Activated effector memory CD4-positive, alpha-beta T cell treated with Interleukin-2 at 50 U/mL for 16 hours (primary cell): ENCODE data around the gene RING1.

Source experiments
- DNase-seq: peaks from one replicate; pipeline ENCODE4 v3.0.0-alpha.2; 2020

The RING1 gene

DNA sequence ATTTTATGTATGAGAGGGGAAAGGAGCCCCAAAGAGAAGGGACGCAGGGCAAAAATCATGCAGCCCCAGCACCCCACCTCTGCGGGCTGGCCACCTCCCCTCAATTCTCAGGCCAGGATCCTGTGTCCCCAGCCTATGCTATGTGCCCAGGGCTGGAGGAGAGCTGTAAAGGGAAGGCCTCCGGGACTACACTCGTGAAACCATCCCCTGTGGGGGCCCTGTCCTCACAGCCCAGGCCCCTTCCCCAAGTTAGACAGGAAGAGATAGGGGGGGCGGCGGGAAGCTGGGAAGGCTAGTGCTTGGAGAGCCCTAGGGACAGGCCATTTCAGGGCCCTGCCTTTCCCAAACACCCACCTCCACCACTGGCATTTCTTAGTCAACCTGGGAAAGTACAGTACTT lies 14.7 kb upstream of the RING1 start:
- DNase-seq: no peak

DNA sequence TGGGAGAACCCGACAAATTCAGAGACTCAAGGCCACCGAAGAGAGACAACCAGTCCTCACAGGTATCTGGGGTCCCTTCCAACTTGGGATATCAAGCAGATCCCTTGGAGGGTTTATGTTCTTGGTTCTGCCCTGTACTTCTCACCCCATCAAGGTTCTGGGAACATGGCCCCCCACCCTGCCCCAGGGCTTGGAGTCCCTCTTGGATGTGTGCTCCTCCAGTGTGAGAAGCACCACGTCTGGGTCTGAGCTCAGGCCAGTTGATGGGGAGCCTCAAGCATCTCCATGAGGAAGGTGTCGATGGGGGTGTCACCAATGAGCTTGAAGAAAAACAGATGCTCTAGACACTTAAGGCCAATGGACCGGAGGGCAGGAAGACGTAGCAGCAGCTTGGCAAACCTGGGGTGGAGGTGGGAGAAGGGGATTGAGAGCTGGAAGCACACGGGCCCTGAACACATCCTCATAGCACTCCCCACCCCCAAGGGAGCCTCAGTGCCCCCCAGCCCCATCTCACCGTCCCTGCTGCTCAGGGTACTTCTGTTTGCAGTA lies 13.8 kb upstream of the RING1 start:
- no peak for DNase-seq

DNA sequence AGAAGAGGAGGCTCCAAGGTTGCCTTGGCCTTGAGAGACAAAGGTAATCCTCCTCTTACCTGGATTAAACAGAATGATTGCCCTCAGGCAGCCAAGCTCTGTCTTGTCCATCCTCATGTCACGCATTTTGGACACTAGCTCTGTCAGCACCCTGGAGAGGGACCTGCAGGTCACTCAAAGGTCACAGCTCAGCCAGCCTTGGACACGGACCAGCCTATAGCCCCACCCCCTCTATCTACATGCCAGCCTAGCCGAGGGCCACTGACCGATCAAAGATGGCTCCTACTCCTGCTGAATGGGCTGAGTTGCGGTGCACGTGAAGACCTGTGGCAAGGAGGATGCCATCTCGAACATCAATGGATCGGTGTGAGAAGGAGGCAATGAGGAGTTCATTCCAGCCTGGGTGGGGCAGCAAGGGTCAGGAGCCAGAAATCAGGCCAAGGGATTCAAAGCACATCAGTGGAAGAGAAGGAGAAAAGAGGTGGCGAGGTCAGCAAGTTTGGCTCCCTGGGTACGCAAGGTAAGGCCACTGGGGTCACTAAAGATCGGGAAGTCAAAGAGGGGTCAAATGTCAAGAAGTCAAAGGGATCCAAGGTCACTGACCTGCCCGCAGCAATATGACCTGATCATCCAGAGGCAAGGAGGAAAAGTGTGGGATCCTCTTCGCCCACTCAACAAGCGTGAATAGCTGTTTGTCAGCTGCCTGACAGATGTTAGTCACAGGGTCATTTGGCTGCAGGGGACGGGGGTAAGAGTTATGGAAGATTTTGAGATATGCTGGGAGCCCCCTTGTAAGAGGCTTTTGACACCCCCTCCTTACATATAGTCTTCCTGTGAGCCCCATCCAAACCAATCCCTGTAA lies 12.8 kb upstream of the RING1 start:
- DNase-seq: no peak

DNA sequence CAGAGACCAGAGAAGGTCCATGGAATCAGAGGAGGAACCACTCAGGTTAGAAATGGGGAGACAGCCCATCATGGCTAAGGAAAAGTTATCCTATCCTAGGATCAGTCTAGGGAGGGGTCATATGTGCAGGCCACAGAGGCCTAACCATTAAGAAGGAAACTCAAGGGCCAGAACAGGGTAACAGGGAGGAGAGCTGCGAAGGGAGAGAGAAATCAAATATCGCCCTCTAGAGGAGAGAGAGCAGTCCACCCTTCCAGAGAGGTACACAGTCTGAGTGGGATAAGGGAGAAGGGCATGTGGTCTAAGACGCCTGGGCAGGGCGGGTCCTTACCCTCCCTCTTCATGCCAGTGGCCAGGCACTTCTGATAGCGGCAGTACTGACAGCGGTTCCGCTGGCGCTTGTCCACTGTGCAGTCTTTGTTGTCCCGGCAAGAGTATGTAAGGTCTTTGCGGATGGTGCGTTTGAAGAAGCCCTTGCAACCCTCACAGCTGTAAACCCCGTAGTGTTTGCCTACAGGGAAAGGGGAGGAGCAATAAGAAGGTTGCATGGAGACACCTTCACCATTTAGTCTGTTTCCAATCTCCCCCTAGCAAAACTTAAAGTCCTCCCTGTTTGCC lies 10.8 kb upstream of the RING1 start:
- no peak for DNase-seq

DNA sequence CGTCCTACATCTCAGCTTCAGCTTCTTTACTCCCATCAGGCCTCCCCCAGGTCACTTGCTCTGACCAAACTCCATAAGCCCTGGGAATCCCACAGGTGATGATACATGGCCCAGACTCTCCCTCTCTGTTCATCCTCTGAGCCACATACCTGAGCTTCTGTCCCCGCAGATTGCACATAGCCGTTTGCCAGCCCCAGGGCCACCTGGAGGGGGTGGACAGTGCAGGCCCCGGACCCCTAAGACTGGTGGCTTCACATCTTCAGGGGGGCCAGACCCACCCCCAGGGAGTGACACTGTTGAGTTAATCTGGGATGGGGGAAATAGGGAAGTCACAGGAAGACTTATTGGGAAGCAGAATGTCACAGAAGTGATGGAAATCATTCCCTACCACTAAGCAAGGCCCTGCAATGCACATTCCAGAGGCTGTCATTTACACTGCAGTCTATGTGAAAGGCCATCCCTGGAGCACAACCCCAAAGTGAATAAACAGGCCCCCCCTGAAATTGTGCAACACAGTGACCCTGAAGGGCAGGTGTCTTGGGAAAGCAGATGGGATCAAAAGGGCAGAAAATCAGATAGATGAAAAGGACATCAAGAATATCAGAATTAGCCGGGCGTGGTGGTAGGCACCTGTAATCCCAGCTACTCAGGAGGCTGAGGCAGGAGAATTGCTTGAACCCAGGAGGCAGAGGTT lies 10.0 kb upstream of the RING1 start:
- DNase-seq: no peak

DNA sequence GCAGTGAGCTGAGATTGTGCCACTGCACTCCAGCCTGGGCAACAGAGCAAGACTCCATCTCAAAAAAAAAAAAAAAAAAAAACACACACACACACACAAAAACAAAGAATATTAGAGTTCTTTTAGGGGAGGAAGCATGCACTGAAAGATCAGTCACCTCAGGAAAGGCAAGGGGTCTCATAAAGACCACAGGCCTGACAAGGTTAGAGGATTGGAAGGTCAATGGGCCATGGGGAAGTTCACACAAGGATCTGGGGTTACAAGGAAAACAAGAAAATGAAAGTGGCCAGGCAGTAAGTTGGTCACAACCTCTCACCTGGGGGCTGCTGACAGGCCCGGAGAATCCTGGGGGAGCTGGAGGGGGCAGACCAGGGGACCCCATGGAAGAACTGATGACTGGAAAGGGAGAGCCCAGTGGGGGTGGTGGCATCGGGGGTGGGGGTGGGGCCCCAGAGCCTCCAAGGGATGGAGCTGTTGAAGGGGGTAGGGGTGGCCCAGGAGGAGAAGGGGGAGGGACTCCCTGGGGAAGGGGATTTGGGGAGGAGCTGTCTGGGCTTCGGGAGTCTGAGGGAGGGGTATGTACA lies 9.4 kb upstream of the RING1 start:
- no peak for DNase-seq

DNA sequence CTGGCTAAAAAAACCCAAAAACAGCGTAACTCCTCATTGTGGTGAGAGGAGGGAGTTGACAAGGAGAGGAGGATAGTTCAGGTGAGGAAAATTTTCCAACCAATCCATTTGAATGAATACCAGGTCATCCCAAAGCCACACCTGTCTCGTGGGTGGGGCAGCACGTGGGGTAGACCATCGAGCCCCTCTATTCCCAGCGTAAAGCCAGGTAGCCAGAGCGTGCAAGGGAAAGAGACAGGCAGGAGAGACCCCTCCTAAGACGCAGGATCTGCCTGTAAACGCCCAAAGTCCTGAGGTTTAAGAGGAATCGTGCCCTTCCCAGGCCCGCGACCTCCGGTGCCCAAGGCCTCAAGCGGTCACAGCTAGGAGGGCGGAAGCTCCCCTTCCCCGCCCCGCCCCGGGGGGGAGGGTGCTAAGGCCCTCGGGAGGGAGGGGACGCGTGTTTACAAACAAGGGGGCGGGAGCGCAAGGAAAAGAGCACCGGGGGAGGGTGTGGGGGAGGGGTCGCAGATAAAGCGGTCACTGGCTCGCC lies 8.5 kb upstream of the RING1 start:
- peak; percentile 63 for DNase-seq

DNA sequence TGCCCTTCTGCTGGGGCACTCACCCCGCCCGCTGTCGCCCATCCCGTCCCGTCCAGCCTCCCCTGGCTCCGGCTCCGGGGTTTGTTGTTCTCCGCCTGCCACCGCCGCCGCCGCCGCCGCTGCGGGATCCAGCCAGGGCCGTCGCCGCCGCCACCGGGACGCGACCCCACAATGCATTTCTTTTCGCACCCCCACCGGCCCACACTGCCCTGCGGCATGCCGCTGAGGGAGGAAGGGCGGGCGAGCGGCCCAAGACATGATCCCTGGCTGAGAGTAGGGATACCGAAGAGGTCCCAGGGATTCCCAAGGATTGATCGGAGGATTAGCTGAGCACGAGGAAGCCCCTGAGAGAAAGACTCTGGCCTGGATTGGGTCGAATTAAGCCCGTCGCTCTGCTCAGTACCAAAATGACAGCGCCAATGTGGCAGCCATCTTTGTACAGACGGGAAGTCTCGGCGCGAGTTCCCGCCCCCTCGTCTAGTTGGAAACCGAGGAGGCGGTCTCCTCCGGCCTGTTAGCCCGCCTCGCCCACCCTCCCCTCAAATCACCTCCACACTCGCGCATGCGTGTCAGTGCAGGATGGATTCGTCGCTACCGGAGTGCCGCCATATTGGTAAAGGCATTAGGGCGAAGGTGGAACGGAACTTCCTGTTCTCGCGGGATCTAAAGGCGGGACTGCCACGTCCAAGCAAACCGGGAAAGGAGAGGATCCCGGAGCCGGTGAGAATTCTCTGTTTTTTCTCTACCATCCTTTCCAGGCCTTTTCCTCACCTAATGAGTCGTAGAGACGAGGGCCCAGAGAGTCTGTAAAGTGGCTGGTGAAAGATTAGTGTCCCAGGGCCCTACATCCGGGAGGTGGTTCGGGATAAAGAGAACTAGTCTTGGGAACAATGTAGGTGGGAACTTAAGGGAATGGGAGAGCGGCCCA lies 7.8 kb upstream of the RING1 start, which contains the start of the genes RXRB and SLC39A7:
TSS of gene RXRB (minus strand) at position 447 of the 928 bp plus-strand sequence. CDS start at position 258, 189 bp downstream.
TSS of gene SLC39A7 (plus strand) at position 649 of the 928 bp plus-strand sequence. CDS start 379 bp downstream, outside the sequence.
- DNase-seq: peak; percentile 98

DNA sequence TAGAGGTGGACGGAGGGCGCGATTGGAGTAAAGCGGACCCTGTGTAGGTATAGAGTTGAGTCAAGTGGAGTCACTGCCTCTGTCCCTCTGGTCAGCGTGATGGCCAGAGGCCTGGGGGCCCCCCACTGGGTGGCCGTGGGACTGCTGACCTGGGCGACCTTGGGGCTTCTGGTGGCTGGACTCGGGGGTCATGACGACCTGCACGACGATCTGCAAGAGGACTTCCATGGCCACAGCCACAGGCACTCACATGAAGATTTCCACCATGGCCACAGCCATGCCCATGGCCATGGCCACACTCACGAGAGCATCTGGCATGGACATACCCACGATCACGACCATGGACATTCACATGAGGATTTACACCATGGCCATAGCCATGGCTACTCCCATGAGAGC lies 7.2 kb upstream of the RING1 start:
- no peak for DNase-seq

DNA sequence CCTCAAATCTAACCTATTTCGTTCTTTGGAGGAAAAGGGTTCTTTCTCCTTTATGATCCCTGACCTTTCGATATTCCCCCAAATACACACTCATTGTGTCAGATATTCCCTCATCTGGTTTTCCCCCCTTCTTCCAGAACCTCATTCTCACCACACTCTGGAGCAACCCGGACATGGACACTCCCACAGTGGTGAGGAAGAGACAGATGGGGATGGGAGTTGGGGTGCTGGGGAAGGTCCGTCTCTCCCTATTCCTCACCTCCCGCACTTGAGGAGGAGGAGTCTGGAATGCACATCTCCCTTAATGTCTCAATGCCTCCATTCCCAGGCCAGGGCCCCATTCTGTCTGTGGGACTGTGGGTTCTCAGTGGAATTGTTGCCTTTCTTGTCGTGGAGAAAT lies 6.4 kb upstream of the RING1 start:
- no peak for DNase-seq

DNA sequence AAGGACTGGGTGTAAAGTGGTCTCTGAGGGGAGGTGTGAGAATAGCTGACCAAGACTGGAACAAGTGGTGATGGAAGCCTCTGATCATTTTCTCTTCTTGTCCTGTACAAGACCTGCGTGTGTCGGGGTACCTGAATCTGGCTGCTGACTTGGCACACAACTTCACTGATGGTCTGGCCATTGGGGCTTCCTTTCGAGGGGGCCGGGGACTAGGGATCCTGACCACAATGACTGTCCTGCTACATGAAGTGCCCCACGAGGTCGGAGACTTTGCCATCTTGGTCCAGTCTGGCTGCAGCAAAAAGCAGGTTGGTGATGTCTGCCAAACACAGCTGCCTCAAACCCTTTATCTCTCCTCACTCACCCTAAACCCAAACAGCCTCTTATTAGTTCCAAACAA lies 5.5 kb upstream of the RING1 start:
- DNase-seq: no peak

DNA sequence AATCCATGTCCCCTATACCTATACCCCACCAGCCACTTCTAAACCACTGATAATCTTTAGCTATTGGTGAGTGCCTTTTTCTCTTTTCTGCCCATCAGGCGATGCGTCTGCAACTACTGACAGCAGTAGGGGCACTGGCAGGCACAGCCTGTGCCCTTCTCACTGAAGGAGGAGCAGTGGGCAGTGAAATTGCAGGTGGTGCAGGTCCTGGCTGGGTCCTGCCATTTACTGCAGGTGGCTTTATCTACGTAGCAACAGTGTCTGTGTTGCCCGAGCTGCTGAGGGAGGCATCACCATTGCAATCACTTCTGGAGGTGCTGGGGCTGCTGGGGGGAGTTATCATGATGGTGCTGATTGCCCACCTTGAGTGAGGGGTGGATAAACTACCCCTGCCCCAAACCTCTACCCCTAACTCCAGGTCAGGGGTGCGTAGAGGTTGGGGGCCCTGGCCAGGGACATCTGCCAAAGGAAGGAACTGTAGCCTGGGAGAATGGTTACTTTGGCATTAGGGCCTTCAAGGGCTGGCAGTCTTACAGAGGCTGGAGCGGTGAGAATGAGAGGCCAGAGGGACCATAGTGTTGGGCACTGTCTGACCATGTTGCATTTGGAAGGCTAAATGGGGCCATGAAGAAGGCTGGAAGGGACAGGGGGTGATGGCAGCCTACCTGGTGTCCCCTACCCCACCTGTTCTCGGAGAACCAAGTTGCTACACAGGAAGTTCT lies 4.7 kb upstream of the RING1 start:
- DNase-seq: no peak

DNA sequence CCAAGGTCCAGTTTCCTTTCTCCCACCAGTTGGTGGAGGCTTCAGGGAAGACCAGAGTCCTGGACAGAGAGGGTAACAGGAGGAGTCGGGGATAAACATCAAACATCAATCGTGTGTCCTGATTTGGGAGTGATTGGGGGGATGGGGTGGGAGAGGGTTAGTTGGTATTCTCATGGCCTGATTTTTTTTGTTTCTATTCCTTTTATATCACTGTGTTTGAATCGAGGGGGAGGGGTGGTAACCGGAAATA lies 4.2 kb upstream of the RING1 start:
- no peak for DNase-seq

DNA sequence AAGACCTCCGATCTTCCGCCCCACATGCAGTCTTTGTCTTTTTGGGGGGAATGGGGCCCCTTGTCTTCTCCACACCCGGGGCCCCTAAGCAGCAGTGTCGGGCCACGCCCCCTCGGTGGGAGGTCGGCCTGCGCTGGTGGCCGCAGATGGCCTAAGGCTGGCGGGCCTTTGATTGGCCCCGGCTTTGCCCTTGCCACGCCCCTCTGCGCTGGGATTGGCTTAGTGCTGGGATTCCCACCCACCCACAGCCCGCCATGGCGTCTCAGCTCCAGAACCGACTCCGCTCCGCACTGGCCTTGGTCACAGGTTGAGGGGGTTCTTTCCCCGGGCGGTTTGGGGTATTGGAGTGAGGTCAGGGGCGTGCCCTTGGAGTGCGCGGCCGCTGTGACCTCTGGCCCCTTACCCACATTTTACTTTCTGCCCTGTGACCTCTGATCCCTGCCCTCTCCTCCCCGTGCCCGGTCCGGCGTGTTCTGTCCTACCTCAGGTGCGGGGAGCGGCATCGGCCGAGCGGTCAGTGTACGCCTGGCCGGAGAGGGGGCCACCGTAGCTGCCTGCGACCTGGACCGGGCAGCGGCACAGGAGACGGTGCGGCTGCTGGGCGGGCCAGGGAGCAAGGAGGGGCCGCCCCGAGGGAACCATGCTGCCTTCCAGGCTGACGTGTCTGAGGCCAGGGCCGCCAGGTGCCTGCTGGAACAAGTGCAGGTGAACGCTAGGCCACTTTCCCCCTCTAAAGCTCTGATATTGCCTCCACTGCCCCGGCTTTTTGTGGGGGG lies 3.7 kb upstream of the RING1 start, which contains the start of gene HSD17B8:
TSS of gene HSD17B8 (plus strand) at position 241 of the 776 bp plus-strand sequence. CDS start at position 255, 14 bp downstream.
- DNase-seq: peak; percentile 86

DNA sequence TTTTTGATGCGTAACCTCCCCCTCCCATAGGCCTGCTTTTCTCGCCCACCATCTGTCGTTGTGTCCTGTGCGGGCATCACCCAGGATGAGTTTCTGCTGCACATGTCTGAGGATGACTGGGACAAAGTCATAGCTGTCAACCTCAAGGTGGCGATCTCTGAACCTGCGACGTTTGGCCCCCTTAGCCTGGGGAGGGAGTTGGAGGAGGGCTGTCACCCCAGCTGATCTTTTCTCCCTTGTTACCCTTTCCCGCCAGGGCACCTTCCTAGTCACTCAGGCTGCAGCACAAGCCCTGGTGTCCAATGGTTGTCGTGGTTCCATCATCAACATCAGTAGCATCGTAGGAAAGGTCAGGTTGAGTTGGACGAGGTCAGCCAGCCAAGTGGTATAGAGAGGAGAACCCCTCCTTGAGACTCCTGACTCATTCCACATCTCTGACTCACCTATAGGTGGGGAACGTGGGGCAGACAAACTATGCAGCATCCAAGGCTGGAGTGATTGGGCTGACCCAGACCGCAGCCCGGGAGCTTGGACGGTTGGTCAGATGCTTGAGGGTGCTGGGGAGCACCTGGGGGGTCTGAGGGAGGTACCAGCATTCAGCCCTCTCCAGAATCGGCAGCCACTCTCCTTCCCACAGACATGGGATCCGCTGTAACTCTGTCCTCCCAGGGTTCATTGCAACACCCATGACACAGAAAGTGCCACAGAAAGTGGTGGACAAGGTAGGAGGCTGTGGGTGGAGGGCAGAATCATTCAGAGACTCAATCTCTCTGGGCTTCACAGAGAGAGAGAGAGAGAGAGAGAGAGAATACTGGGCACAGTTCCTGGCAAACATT lies 2.9 kb upstream of the RING1 start:
- DNase-seq: no peak

DNA sequence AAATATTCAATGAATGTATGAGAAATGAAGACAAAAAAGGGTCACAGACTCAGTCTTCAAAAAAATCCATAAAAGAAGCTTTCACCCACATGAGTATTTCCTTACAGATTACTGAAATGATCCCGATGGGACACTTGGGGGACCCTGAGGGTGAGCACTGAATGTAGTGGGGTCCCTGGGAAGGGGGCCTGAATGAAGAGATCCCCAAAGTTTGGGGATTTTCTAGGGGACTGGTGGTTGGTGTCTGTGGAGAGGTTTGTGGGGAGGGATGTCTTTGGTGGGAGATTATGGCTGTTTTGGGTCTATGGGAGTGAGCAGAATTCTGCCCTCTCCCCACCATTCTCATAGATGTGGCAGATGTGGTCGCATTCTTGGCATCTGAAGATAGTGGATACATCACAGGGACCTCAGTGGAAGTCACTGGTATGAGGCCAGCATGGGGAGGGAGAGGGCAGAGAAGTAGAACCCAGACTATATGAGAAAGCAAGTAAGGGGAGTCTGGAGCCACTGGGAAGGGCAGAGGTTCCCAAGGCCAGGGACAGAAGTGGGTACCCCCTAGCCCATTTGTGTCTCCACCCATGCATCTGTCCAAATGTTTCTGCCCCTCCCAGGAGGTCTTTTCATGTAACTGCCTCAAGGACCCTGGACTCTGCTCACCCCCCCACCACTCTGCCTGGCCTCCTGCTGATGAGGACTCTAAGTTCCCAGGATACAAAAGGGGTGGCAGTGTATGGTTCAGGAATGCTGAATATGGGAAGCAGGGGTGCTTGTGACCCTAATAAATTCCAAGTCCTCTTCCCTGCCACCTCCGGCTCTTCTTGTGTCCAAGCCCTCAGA lies 2.1 kb upstream of the RING1 start:
- no peak for DNase-seq

DNA sequence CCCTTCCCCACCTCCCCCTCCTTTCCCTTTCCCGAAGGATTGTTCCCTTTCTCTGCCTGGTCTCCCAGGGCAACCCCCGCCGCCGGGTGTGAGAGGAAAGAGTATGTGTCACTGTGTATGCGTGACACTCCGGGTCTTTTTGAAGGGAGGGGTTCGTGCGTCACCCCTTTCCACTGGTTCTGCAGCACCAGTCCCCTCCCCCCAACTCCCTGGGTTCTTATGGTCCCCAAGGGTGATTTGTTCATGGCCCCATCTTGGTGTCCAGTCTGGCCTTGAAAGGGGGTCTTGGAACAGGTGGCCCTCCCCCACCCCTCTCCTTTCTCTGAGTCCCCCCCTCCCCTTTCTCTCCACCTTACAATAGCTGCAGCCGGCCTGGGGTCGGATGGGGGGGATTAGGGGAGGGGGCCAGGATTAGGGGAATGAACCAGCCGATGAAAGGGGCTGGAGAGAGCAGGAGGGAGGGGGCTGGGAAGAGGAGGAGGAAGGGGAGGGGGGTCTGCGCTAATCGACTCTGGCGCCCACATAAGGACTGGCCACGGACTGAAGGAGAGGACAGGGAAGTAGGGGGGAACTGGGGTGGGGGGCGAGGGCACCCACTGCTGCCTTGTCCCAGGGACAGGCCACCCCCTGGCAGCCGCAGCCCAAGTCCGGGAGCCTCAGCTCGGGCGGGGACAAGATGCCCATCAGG lies 1.3 kb upstream of the RING1 start:
- no peak for DNase-seq
